HG02943 (cell line): ENCODE measurements around the gene MAD2L2.

Experiments used
- ATAC-seq: cut with Tn5 transposase; IDR thresholded peaks from one replicate; pipeline ENCODE4 v1.9.1; 2021; ENCODE audit warnings: mild to moderate bottlenecking, low read depth, moderate library complexity; ENCODE audit not compliant: unreplicated experiment

The MAD2L2 gene

DNA sequence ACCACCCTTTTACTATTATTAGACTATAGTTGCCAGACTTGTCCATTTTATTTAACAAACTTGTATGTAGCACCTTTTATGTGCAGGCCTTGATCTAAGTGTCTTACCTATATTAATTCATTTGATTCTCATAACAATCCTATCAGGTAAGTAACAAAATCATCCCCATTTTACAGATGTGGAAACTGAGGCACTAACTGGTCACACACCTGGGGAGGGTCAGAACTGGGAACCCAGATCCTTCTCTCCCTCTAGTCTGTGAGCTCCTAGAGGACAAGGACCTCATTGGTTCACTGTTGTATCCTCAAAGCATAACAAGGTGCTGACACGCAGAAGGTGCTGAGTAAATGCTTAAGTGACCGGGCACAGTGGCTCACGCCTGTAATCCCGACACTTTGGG is 41.6 kb downstream of the MAD2L2 start:
- ATAC-seq: no peak

DNA sequence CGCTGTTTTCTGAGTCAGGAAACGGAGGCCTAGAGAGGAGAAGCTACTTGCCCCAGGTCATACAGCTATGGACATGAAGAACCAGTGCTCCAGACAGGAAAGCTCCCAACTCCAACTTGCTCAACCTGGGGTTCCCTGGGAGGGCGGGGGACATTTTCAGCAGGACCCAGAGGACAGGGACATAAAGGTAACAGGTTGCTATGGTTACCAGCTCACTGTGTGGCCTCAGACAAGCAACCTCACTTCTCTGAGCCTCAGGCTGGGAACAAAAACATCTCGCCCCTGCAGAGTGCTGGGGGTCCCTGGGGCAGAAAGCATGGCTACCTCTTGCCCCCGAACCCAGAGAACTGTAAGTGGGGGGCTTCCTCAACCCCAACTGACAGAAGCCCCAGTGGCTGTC is 42.8 kb downstream of the MAD2L2 start:
- ATAC-seq: no peak

DNA sequence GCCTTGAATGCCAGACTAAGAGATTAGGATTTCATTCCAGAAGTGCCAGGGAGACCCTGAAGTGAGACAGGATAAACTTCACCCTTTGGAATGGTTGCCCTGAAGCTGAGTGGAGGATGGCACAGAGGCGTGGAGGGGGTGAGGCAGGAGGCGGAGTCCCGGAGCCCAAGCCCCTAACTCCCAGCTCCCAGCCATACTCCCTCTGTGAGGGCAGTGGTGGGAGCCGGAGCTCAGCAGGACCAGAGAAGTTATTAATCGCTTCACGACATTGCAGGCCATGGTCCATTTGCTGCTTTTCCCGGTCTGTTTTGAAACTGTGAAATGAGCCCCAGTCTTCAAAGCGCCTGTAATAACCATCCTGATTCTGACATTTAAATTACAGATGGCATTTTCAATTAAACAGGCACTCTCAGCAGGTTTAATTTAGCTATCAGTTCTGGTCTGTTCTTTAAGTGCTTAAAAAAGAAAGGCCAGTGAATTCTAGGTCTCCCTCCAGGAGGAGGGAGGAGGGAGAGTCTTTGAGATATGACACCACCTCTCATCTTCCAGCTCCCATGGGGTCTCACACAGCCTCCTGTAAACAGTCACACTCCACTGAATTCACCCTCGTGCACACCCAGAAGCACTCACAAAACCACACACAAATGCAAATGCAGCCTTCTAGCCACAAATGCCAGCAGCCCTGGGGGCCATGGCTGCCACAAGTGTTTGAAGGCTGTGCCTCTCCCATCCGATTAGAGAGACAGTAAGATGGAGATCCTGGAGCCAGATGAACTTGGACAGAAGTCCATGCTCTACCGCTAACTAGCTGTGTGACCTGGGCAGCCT is 46.4 kb downstream of the MAD2L2 start:
- no peak for ATAC-seq

DNA sequence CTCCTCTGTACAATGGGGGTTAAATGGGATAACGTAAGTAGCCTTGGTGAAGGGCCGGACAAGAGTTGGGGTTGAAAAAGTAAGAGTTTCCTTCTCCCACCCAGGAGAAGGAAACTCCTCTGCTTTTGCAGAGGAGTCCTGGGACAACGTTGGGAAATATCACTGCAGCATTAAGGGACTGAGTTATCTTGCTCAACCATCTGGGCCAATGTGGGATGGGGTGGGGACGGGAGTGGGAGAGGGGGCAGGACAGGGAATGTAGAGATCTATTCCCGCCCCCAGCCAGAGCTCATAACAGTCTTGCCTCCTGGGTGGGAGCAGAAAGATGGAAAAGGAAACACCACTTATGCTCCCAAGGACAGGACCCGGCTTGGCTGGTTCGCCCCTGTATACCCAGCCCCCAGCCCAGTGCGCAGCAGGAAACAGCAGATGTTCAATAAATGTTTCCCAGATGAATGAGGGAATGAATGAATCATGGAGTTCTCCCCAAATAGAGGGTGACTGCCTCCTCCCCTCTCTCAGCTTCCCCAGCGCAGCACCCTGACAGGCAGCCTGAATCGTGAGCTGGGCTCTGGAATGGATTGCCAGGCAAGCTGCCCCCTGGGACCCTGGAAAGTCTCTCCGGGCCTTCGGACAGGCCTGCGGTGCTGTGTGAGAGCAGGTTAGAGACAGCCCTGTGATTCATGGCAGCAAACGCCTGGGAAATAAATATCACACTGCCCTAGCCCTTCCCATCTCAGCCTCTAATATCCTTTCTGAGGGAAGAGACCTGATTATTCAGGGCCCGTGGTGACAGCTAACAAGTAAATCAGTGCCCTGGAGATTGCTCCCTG is 51.5 kb downstream of the MAD2L2 start:
- ATAC-seq: no peak

DNA sequence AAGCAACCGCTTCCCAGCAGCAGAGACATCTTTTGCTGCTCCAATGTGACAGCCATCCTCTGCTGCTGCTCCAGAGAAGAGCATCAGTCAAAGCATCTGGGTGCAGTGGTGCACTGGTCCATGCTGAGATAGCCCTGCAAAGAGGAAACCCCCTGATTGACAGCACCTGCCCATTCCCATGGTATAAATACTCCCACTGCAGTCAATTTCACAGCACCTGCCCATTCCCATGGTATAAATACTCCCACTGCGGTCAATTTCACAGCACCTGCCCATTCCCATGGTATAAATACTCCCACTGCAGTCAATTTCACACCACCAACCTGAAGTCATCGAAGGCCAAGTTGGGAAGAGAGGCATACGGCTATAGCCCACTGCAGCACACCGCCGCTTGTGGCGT is 52.2 kb downstream of the MAD2L2 start:
- no peak for ATAC-seq

DNA sequence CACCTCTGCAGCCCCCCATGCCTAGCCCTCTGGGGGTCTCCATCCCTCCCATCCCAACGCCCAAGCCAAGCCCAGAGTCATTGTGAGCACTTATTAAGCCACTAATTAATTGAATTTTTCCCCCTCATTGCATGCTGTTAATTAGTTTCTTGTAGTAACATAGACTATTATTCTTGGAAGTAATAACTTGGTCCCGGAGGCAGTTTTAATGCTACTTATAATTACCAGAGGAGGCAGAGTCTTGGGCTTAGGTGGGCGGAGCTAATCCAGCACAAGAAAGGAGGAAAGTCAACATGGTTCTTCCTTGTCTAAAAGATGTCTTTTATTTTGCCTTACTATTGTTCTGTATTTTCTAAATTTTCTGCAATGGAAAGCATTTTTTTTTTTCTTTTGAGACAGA is 54.4 kb downstream of the MAD2L2 start:
- no peak for ATAC-seq
